ENCODE data around the gene BANF2. TPM values are rescaled to one million over a fixed set of nuclear protein-coding genes. Genes with fewer than 3 reads are reported as not detected.

Gene BANF2
- total RNA-seq, 1 experiment from 2014 or later: not detected

GRCh38 chr20:17685168-17685567 lies 14.6 kb upstream of the BANF2 start:
- H3K36me3 ChIP-seq (ENCODE audit: control insufficient read depth in 1 of 2, insufficient read depth in 2 of 2, low read length in 2 of 2): no peaks in the 10 kb centered on the region
- ChIA-PET CTCF (no interaction called here), RAD21 (ENCODE audit: low non-redundant PET in 1 of 2, low total read pairs in 2 of 2, uncharacterized antibody in 2 of 2, unreplicated experiment in 2 of 2) (no interaction called here), POLR2A (no interaction called here)
- no TSS peak for BruUV-seq (replicated peaks)
- intact Hi-C loops (cut with micrococcal nuclease): no loop called here
- no peaks in the 10 kb centered on the region for H3K9me3 ChIP-seq (ENCODE audit: control insufficient read depth in 1 of 2, insufficient read depth in 1 of 2, low read depth in 1 of 2, low read length in 2 of 2)
- no peak for ATAC-seq
- no peak overlapping the region for H3K4me2 ChIP-seq (ENCODE audit: low read length)
- H3K27ac ChIP-seq (ENCODE audit: low read depth, low read length): no peak overlapping the region
- TF ChIP-seq ZBTB33 (IDR thresholded peaks at IDR 0.05; ENCODE audit: extremely low read depth, insufficient replicate concordance, low read length) (no peak), EGR1 (IDR thresholded peaks at IDR 0.05; ENCODE audit: low read depth) (no peak)
- H3K27me3 ChIP-seq (ENCODE audit: insufficient read depth, low read length): peaks cover 12% of the 10 kb centered on the region; the same call in 1 of the 2 replicates
- no peak for DNase-seq (ENCODE audit: low read depth, low spot score)
- no peaks in the 10 kb centered on the region for H3K9me2 ChIP-seq (ENCODE audit: insufficient read depth)
- H3K4me3 ChIP-seq (replicated peaks in 1 of 2; ENCODE audit: low read depth in 1 of 2, low read length in 2 of 2): no peak overlapping the region
- peaks cover 6 to 13% of the 10 kb centered on the region in 2 experiments for H3K4me1 ChIP-seq (ENCODE audit: control insufficient read depth in 1 of 2, insufficient read depth in 2 of 2, low read length in 2 of 2)
- no peak overlapping the region for H2AFZ ChIP-seq (ENCODE audit: low read depth, low read length, poor library complexity, severe bottlenecking)
- peaks cover 8% of the 10 kb centered on the region for H3K79me2 ChIP-seq (ENCODE audit: insufficient read depth, low read length)
- no peak overlapping the region for H3K9ac ChIP-seq (ENCODE audit: low read length)
- H4K20me1 ChIP-seq (ENCODE audit: insufficient read depth): no peaks in the 10 kb centered on the region

GRCh38 chr20:17687800-17688199 lies 12.0 kb upstream of the BANF2 start:
- H3K4me2 ChIP-seq (ENCODE audit: low read length): no peak overlapping the region
- no TSS peak for BruUV-seq (replicated peaks)
- TF ChIP-seq JUND (IDR thresholded peaks at IDR 0.05) (no peak), FOSL1 (IDR thresholded peaks at IDR 0.05; ENCODE audit: low read depth) (no peak), YY1 (IDR thresholded peaks at IDR 0.05; ENCODE audit: extremely low read depth, insufficient replicate concordance, low read depth, low read length) (no peak), MAX (IDR thresholded peaks at IDR 0.05) (no peak), RAD21 (IDR thresholded peaks at IDR 0.05; ENCODE audit: low read depth) (no peak), CBX3 (IDR thresholded peaks at IDR 0.05; ENCODE audit: low read depth) (no peak), CEBPB (IDR thresholded peaks at IDR 0.05; ENCODE audit: low read depth) (no peak)
- H3K9me2 ChIP-seq (ENCODE audit: insufficient read depth): no peaks in the 10 kb centered on the region
- H3K9me3 ChIP-seq (ENCODE audit: control insufficient read depth in 1 of 2, insufficient read depth in 1 of 2, low read depth in 1 of 2, low read length in 2 of 2): no peaks in the 10 kb centered on the region
- no peak overlapping the region for H3K4me3 ChIP-seq (replicated peaks in 1 of 2; ENCODE audit: low read depth in 1 of 2, low read length in 2 of 2)
- ChIA-PET CTCF (no interaction called here), RAD21 (ENCODE audit: low non-redundant PET in 1 of 2, low total read pairs in 2 of 2, uncharacterized antibody in 2 of 2, unreplicated experiment in 2 of 2) (no interaction called here), POLR2A (no interaction called here)
- H3K9ac ChIP-seq (ENCODE audit: low read length): no peak overlapping the region
- peaks cover 12% of the 10 kb centered on the region; the same call in 1 of the 2 replicates for H3K27me3 ChIP-seq (ENCODE audit: insufficient read depth, low read length)
- H3K36me3 ChIP-seq (ENCODE audit: control insufficient read depth in 1 of 2, insufficient read depth in 2 of 2, low read length in 2 of 2): no peaks in the 10 kb centered on the region
- H3K27ac ChIP-seq (ENCODE audit: low read depth, low read length): no peak overlapping the region
- H2AFZ ChIP-seq (ENCODE audit: low read depth, low read length, poor library complexity, severe bottlenecking): no peak overlapping the region
- no peaks in the 10 kb centered on the region for H4K20me1 ChIP-seq (ENCODE audit: insufficient read depth)
- ATAC-seq: no peak
- no peak for DNase-seq (ENCODE audit: low read depth, low spot score)
- H3K79me2 ChIP-seq (ENCODE audit: insufficient read depth, low read length): no peaks in the 10 kb centered on the region
- intact Hi-C loops (cut with micrococcal nuclease): no loop called here
- peaks cover 4 to 5% of the 10 kb centered on the region in 2 experiments; a peak in 3 of 4 replicates for H3K4me1 ChIP-seq (ENCODE audit: control insufficient read depth in 1 of 2, insufficient read depth in 2 of 2, low read length in 2 of 2)

Data from HCT116 (cell line).